HG03095 (cell line): ENCODE data around the gene CRP.
"Not testable (repeated sequence)": the region's sequence is repeated elsewhere in the genome, so short reads cannot be mapped to it uniquely, and the experiment has no call there.

Experiments used
- ATAC-seq: cut with Tn5 transposase; IDR thresholded peaks from one replicate; pipeline ENCODE4 v1.9.1; 2021; ENCODE audit warnings: moderate library complexity; ENCODE audit not compliant: unreplicated experiment

The CRP gene, protein sequence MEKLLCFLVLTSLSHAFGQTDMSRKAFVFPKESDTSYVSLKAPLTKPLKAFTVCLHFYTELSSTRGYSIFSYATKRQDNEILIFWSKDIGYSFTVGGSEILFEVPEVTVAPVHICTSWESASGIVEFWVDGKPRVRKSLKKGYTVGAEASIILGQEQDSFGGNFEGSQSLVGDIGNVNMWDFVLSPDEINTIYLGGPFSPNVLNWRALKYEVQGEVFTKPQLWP

DNA sequence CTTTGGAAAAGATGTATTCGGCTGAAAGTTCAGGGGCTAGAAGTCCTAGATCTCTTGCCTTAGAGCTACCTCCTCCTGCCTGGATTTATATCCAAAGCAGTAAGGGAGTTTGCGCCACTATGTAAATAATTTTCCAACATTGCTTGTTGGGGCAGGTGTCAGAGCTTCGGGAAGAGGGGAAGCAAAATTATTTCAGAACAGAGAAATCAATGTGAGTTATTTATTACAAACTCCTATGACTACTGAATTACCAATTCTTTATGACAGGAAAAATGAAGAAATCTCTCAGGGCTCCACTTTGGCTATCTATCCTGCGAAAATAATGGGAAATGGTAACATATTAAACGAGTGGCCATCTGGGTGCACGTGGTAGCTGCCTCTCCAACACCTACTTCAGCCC is at the start of gene CRP:
CRP (minus strand) TSS at position 61 of the 400 bp plus-strand sequence. CDS start 104 bp downstream, outside the sequence.
- ATAC-seq: no peak

DNA sequence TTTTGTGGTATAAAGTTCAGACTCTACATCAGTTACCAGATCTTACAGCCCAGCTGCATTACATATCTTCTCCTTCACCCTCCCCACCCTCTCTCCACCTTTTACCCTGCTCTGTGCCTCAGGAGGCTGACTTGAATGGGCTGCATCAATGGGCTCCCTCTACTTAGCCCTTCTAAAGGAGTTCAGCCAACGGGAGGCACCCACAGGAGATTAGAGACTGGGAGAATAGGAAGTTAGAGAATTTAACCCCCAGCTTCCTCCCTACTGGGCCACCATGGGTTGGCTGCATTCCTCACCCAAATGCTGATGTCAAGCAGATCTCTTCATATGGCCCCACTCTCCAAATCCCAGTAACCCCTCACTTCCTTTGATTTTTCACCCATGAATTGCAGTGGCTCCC is 49.3 kb upstream of the CRP start:
- no peak for ATAC-seq

DNA sequence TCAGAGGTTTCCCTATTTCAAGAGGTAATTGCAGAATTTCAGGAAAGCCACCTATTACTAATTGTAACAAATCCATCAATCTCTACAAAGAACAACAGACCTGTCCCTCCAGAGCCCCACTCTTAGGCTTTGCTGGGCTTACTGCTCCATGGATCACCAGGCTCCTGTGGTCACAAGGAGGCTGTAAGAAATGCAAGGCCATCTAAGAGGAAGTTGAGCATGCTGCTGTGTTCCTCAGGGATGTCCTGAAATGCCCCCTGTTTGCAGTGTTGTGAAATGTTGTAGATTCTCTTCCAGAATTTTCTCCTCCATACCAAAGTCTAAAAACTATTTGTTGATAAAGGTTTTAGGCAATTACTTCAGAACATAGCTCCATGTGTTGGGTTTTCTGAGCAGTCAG is 42.0 kb upstream of the CRP start:
- no peak for ATAC-seq

- ATAC-seq: no peak
Measured at GRCh38 chr1:159755451-159756007, 41.1 kb upstream of the CRP start.

DNA sequence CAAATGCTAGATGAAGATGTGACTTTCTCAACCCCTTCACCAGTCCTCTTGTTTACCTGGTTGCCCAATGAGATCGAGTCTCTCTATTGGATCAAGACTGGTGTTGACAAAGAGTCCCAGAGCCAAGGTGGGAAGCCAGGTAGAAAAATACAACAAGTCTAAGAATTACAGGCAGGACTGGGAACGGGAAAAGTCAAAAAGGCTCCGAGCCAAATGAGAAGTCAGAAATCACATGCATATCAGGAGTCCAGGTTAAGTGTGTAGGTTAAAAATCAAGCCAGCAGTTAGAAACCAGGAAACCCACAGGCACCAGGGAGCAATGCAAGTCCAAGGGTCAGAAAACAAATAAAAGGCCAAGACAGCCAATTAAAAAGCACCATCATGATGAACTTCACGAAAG is 39.0 kb upstream of the CRP start:
- no peak for ATAC-seq

DNA sequence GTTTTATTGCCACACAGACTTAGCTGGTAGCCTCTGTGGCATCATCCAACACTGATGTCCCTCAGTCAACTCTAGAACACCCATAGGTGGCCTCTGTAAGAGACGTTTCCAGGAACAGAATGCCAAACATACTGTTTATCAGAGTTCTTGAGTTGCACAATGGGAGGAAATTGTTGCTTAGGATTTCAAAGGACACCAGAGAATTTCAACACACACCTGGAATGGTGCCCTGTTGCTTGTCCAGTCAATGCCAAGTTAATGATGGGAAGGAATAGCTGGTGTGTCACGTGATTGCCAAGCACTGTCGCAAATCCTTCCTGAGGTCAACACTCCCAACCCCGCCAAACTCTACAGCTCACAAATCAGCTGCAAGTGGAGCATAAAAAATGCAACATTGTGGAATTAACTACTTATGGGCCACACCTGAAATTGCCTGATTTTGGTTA is 37.8 kb upstream of the CRP start:
- ATAC-seq: no peak

GRCh38 chr1:159751031-159751430 is 36.6 kb upstream of the CRP start:
- no peak for ATAC-seq

DNA sequence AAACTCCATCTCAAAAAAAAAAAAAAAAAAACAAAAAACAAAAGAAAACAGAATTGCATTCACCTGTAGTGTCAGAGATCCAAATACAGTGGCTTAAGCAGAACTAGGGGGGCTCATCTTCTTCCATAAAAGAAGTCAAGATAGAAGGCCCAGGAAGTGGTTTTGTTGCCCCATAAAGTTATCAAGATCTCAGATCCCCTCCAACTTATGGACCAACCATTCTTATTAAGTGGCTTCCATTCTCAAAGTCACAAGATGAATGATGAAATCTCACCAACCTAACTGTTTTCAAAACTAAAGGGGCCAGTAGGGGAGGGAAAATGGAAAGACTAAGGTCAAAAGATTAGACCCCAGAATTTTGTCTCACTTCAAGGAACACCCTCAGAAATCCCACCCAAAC is 36.2 kb upstream of the CRP start:
- ATAC-seq: no peak

DNA sequence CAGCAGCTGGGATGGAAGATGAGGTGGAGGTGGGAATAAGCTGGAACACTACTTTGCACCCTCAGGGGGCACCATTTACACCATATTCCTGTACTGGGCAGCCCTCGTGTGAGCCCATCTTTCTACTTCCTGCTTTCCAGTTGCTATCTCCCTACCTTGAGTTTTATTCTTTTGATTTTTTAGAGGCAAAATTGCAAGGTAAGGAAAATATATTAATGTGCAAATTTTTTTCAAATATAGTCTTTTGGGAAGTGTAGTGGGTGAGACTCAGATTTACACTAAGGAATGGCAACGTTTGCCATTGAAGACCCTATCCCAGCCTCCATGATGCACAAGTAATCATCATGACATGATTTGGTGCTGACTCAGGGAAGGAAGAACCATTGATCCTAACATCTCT is 35.2 kb upstream of the CRP start:
- no peak for ATAC-seq

DNA sequence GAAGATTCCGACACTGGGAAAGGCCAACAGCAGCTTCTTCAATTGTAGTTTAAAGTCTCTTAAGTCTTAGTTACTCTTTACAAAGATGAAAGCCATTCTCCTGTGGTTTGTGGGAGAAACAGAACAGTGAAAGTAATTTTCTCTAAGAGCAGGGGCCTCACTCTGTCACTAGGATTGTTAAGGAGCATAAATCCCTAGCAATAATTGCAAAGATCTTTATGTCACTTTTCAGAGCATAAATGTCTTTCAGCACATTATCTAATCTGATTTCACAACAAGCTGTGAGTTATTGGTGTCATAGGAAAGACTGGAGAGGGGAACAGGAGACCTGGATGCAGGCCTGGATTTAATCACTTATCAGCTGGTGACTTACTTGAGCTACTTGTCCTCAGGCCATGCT is 34.0 kb upstream of the CRP start:
- no peak for ATAC-seq

GRCh38 chr1:159746666-159747065 is 32.3 kb upstream of the CRP start:
- no peak for ATAC-seq

- no peak for ATAC-seq
Measured at GRCh38 chr1:159743651-159744410, 29.4 kb upstream of the CRP start.

GRCh38 chr1:159737238-159737916 is 23.0 kb upstream of the CRP start:
- ATAC-seq: no peak

GRCh38 chr1:159723188-159723587 is 8.8 kb upstream of the CRP start:
- ATAC-seq: not testable (repeated sequence)

- ATAC-seq: no peak
Measured at GRCh38 chr1:159719990-159720389, 5.6 kb upstream of the CRP start.

DNA sequence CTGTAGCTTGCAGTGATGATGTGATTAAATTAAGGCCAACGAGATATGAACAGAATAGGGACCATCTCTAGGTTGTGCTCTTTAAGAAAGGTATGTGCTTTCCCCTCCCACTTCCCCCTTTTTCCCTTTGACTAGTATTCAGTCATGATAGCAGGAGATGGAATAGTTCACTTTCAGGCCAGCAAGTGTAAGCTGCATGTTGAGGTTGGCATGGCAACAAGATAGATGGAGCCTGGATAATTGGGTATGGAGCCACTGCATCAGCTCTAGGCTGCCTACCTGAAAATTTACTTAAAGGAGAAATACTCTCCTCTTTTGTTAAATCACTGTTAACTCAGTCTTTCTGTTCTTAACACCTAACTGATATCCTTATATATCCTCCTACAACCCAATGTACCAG is 1.5 kb upstream of the CRP start:
- no peak for ATAC-seq

- no peak for ATAC-seq
Measured at GRCh38 chr1:159712080-159712479, 2.3 kb downstream of the CRP start.

DNA sequence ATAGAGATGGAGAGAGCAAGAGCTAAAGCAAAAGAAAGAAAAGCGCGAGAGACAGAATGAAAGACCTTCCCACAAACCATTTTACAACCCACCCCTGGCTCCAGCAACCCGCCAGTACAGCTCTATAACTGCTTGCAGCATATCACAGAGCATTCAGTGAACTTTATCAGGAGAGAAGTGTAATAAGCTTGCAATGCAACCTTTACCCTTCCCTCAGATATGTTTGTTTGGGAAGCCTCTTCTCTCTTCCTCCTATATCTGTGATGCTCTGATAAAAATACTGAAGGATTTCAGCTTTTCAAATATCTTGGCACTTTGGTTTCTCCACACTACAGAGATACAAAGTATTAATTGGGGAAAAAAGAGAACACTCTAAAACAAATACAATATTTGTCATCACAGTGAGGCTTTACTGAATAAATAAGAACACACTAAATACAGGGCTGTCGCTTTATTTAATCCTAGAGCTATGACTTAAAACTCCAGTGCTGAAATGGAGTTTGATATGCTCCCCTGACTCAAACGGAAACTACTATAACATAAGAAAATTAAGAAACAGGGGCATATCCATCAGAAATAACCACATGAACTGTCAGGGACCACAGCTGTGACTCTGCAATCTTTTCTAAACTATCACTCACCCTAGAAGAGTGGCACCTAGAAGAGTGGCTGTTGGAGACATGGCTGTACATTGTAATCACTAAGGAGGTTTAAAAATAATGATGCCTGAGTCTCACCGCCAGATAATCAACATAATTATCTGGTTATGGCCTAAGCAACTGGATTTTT is 6.7 kb downstream of the CRP start:
- no peak for ATAC-seq

DNA sequence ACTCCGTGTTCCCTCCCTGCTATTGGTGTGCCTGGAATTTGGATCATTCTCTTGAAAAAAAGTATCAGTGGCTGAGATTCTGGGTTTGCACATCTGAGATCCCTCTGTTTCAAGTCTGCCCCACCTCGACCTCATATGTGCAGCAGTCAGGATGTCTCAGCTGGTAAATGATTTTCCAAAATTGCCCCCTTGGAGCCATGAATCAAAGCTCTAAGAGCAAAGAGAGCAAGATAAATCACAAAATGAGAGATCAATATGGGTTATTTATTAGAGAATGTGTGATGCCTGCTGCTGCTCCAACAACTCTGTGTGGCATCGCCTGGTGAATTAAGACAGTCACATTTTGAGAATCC is 8.5 kb downstream of the CRP start:
- no peak for ATAC-seq

GRCh38 chr1:159705251-159705903 is 9.0 kb downstream of the CRP start:
- no peak for ATAC-seq

DNA sequence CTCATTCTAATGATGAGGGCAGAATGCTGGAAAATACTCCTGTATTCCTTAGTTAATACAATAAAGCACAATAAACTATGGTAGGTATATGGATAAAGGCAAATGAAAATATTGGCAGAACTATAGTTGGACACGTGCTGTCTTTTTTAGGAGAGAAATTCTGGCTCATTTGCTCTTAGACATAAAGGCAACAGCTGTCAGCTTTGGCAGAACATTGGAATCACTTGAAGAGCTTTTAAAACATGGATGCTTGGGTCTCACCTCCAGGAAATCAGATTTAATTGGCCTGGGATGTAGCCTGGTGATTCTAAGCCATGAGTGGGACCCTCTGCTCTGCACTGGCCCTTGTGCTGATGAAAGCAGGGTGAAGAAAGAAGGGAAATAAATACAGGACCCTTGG is 9.9 kb downstream of the CRP start:
- ATAC-seq: no peak
